GM18909 (cell line): ENCODE results near the gene APLP1.
"Not testable (repeated sequence)": the region's sequence is repeated elsewhere in the genome, so short reads cannot be mapped to it uniquely, and the experiment has no call there.

Experiments used
- ATAC-seq: cut with Tn5 transposase; IDR thresholded peaks from one replicate; pipeline ENCODE4 v1.9.1; 2021; ENCODE audit warnings: mild to moderate bottlenecking; ENCODE audit not compliant: unreplicated experiment, poor library complexity

APLP1 gene

DNA sequence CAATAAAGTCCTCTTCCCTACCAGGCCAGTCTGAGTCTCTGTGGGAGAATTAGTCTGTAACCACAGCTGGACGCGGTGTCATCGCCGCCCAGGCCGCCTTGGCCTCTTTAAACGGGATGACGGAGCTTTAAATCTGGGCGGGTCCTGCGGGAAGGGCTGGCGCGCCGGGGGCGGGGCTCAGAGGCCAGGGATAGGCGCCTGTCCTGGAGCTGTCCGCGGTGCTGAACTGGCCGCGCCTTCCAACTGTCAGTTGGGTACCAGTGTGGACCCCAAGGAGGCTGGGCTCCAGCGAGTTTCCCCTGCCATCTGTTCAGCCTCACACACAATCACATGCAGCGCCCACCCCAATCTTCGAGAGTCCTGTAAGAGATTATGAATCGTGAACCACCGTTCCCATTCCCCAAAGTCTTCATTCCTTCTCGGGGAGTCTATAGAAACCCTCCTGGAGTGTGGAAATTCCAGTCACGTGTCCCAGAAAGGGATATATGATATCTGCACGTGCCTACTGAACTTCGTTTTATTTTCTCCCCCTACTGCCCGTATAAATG lies 11.5 kb downstream of the APLP1 start:
- no peak for ATAC-seq

DNA sequence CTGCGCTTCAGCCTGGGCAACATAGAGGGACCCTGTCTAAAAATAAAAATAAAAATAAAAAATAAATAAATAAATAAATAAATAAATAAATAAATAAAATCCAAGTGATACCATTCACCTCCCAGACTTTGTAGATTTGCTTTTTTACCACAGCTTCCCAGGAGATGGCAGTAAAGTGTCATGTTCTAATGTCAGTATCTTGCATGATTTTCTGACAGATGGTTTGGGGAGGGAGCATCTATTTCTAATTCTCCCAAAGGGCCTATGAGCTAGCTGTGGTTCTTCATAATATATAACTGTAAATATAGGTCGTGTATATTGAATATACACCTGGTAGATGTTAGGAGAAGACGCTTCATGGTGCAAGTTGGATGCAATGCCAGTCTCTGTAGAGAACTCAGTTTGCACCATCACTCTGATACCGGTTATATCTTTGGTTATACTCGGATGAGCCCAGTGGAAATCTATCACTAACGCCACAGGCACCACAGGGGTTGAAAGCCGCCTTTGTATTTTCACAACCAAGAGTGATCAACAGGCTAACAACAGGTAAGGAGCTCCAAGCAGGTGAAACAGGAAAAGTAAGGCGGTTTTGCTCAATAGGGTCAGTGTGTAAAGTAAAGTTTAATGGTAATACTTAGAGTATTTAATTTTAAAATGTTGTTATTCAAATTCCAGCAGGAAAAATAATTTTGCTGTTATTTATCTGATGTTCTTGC lies 13.9 kb downstream of the APLP1 start:
- no peak for ATAC-seq

GRCh38 chr19:35883882-35884281 lies 15.5 kb downstream of the APLP1 start:
- ATAC-seq, result no peak

DNA sequence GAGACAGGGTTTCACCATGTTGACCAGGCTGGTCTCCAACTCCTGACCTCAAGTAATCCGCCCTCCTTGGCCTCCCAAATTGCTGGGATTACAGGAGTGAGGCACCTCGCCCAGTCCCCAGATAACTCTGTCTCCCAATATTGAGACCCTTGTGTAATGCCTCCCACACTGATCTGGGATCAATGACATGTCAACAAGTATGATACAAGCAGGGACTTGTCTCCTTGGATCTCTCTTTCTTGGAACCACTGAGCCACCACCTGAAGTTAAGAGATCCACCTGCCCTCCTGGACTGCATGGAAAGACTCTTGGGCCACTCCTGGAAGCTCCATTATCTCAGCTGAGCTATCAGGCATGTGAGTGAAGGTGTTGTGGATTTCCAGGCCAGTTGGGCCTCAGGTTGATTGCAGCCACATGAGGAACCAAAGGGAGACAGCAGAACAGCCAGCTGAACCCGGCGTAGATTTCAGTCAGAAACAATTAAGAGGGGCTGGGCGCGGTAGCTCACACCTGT lies 16.9 kb downstream of the APLP1 start:
- no peak for ATAC-seq

DNA sequence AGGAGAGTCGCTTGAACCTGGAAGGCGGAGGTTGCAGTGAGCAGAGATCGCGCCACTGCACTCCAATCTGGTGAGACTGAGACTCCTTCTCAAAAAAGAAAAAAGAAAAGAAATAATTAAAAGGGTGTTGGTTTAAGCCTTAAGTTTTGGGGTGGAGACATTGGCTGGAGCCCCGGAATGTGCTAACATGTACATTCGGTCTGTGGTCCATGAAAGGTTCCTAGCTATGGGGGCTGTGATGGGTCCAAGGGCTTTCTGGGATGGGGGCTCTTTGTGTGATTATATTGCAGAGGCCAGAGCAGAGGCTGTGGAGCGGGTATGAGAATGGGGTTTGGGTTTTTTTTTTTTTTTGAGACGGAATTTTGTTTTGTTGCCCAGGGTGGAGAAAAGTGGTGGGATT lies 17.5 kb downstream of the APLP1 start:
- no peak for ATAC-seq

DNA sequence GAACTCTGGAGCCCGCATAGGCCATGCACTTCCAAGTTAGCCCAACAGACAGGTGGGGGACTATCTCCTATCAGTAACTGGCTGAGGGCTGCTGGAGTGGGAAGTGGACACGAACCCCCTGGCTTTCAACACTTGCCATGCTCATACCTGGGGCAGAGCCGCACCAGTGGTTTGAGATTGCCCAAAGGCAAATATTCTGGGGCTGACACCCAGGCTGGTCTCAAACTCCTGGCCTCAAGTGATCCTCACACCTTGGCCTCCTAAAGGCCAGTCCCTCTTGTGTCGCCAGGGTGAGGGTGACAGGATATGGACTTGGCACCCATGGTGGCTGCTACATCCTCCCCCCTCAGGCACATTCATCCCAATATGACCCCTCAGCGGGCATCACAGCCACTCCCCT lies 18.8 kb downstream of the APLP1 start:
- ATAC-seq, result no peak

- no peak for ATAC-seq
These were observed 20.0 kb downstream of the APLP1 start for GRCh38 chr19:35888398-35888797.

GRCh38 chr19:35889370-35890112 lies 21.2 kb downstream of the APLP1 start:
- no peak for ATAC-seq

GRCh38 chr19:35890113-35890650 lies 21.8 kb downstream of the APLP1 start:
- no peak for ATAC-seq

DNA sequence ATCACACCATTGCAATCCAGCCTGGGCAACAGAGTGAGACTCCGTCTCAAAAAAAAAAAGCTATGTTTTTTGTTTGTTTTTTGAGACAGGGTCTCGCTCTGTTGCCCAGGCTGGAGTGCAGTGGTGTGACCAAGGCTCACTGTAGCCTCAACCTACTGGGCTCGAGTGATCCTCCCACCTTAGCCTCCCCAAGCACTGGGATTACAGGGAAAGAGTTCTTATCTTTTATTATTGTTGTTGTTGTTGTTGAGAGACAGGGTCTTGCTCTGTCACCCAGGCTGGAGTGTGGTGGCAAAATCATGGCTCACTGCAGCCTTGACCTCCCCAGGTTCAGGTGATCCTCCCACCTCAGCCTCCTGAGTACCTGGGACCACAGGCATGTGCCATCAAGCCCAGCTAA lies 23.4 kb downstream of the APLP1 start:
- not testable (repeated sequence) for ATAC-seq

DNA sequence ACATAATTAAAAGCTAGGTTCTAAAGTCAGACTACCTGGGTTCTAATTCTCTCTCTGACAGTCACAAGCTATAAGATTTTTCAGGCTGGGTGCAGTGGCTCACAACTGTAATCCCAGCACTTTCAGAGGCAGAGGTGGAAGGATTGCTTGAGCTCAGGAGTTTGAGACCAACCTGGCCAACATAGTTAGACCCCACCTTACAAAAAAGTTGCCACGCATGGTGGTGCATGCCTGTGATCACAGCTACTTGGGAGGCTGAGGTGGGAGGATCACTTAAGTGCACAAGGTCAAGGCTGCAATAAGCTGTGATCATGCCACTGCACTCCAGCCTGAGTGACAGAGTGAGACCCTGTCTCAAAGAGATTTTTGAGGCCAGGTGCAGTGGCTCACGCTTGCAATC lies 26.0 kb downstream of the APLP1 start:
- ATAC-seq, result no peak

- ATAC-seq, result no peak
These were observed 27.7 kb downstream of the APLP1 start for GRCh38 chr19:35895911-35896642.

- ATAC-seq, result no peak
These were observed 28.3 kb downstream of the APLP1 start for GRCh38 chr19:35896643-35897040.

- ATAC-seq, result no peak
These were observed 29.5 kb downstream of the APLP1 start for GRCh38 chr19:35897706-35898451.

DNA sequence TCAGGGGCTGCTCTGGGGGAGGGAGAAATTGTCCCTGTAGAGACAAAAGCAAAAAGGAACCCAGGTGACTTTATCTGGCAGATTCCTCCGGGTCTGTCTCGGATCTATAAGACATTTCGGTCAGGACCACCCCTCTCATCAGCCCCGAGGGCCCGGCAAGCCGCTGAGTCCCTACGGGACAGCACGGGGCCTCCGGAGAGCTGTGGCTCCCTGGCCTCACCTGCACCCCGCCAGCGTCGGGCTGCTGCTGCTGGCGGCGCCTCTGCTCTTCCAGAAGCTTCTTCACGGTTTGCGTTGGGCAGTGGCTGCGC lies 30.1 kb downstream of the APLP1 start:
- no peak for ATAC-seq

DNA sequence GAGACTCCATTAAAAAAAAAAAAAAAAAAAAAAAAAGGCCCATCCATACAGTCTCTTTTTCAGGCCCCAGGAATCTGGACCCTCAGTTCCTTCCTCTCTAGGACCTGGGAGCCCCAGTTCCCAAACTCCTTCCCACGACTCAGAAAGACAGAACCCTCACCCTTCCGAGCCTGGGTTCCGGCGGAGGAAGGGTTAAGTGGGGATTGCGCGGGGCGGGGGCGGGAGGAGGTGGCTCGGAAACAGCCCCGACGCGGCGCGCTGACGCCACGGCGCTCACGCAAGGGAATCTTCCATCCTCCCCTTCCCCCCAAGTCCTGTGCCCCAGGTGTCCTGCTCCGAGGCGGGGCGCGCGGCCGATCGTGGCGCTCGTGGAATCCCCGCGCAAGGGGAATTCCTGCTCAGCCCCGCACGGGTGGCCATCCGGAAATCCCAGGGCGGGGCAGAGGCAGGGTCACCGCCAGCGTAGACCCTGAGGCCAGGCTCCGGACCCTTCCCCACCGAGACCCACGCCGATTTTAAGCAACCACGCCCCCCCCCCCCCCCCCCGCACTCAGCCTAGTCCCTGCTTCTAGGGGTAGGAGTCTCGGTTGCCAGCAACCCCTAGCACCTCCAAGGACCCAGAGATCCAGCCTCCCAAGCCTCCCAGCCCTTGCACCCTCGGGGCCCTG lies 31.3 kb downstream of the APLP1 start:
- ATAC-seq, result peak; percentile 43

DNA sequence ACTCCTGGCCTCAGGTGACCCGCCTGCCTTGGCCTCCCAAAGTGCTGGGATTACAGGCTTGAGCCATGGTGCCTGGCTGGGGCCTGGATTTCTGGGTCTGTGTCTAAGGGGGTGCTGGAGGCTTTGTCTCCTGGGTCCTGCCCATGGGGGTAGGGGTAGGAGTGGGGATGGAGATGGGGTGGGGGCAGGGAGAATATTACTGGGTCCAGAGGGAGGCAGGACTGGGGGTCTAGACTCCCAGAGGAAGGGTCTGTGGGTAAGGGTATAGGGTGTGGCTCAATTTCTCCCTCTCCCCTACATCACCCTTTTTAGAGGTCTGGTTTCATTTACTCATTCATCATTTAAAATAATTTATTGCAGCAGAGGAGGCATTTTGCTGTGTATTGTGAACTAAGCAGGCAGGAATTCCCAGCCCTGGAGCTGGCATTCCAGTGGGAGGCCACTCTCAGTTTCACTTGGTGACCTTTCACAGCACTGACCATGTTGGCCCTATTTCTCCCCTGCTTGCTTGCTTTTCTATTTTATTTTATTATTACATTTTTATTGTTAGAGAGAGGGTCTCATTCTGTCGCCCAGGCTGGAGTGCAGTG lies 32.8 kb downstream of the APLP1 start:
- ATAC-seq, result no peak

- ATAC-seq, result no peak
These were observed 33.7 kb downstream of the APLP1 start, which contains the start of gene HCST for GRCh38 chr19:35901854-35902661. TSS of gene HCST (plus strand) at chr19:35902529. CDS start at chr19:35902594, 65 bp downstream.
